Activated CD4-positive, alpha-beta T cell treated with anti-CD3 and anti-CD28 coated beads, Interleukin-2, amount 50 U/mL, for 4 hours (primary cell): ENCODE data around the gene SNX32.

ENCODE experiments used
- DNase-seq, 2 experiments: peaks; one replicate each; pipeline ENCODE4 v3.0.0-alpha.2; 2020

Gene SNX32

GRCh38 chr11:65857853-65858680 is 24.3 kb downstream of the SNX32 start, which contains the start of gene CFL1:
Gene CFL1 (minus strand): TSS chr11:65858180. CDS start chr11:65858099, 81 bp downstream.
- DNase-seq: peak; percentile 95 to 97

- no peak for DNase-seq
Observed at GRCh38 chr11:65858681-65859087, 24.9 kb downstream of the SNX32 start.

- peak; percentile 95 to 96 for DNase-seq
Observed at GRCh38 chr11:65859095-65859811, 25.5 kb downstream of the SNX32 start.

GRCh38 chr11:65859812-65860277 is 26.1 kb downstream of the SNX32 start:
- peak in 1 of 2 experiments; percentile 21 for DNase-seq

GRCh38 chr11:65860278-65861164 is 26.8 kb downstream of the SNX32 start, which contains the start of gene MUS81:
Gene MUS81 (plus strand): TSS chr11:65860433. CDS start chr11:65860754, 321 bp downstream.
- DNase-seq: peak; percentile 94 to 95

GRCh38 chr11:65861165-65861505 is 27.4 kb downstream of the SNX32 start:
- no peak for DNase-seq

DNA sequence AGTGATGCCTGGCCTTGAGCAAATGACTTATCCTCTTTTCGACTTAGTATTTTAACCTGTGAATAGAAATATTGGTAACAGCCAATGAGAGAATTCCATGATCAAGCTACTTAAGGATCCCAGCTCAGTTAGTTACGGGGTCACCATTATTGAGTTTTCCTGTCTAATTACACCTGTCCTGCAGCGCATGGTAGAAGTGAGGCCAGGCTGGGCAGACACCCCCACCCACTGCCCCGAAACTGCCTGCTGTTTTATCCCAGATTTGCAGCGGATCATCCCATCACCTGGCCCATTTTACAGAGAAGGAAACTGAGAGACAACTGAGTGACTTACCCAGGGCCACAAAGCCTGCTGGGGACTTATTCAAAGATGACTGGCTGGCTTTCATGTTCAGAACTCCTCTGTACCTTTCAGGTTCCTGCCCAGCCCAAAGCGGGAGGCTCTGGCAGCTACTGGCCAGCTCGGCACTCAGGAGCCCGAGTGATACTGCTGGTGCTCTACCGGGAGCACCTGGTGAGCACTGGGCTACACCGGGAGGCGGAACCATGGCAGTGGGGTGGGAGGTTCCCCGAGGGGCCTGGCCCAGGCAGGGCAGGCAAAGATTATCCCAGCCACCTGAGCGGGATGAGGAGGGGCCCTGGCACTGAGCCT is 27.9 kb downstream of the SNX32 start:
- DNase-seq: no peak

GRCh38 chr11:65862191-65862735 is 28.5 kb downstream of the SNX32 start:
- no peak for DNase-seq

DNA sequence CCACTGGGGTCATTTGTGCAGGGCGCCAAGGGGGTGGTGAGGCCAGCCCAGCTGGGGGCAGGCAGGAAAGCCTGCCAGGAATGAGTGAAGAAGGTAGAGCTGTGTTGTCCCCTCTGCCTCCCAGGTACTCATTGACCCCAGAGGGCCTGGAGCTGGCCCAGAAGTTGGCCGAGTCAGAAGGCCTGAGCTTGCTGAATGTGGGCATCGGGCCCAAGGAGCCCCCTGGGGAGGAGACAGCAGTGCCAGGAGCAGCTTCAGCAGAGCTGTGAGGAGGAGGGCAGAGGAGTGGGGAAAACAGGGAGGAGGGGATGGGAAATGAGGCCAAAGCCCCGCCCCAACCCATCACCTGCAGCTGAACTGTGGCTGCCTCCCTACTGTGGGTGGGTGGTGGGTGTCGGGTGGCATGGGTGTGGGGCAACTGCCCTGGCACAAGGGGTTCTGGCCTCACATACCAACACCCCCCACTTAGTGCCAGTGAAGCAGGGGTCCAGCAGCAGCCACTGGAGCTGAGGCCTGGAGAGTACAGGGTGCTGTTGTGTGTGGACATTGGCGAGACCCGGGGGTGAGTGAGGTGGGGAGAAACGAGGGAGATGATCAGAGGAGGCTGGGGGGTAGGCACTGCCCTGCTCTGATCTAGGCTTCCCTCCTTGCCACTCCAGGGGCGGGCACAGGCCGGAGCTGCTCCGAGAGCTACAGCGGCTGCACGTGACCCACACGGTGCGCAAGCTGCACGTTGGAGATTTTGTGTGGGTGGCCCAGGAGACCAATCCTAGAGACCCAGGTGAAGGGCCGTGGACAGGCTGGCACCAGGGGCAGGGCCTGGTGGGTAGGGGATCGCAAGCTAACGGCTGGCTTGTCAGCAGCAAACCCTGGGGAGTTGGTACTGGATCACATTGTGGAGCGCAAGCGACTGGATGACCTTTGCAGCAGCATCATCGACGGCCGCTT is 29.5 kb downstream of the SNX32 start:
- no peak for DNase-seq

- DNase-seq: no peak
Observed at GRCh38 chr11:65863889-65864705, 30.3 kb downstream of the SNX32 start.

- DNase-seq: no peak
Observed at GRCh38 chr11:65864706-65865471, 31.1 kb downstream of the SNX32 start.

DNA sequence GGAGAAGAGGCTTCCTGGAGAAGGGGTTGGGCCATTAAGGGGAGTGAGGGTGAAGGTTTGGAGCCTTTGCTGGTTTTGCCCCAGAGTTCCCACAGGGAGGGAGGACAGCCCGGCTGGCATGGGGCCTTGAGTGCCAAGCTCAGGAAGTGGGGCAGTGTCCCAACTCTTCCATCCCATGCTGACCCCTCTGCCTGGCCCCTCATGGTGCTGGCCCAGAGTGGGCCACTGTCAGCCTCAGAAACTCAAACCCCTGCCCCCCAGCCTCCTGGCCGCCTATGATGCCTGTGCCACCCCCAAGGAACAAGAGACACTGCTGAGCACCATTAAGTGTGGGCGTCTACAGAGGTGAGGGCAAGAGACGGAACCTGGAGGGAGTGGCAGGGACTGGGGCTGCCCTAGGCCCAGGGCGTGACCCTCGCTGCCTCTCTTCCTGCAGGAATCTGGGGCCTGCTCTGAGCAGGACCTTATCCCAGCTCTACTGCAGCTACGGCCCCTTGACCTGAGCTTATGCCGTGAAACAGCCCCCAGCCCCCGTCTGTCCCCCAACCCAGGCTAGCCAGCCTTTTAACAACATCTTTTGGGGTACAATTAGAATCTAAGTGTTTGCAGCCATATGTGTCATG is 31.9 kb downstream of the SNX32 start:
- DNase-seq: no peak

DNA sequence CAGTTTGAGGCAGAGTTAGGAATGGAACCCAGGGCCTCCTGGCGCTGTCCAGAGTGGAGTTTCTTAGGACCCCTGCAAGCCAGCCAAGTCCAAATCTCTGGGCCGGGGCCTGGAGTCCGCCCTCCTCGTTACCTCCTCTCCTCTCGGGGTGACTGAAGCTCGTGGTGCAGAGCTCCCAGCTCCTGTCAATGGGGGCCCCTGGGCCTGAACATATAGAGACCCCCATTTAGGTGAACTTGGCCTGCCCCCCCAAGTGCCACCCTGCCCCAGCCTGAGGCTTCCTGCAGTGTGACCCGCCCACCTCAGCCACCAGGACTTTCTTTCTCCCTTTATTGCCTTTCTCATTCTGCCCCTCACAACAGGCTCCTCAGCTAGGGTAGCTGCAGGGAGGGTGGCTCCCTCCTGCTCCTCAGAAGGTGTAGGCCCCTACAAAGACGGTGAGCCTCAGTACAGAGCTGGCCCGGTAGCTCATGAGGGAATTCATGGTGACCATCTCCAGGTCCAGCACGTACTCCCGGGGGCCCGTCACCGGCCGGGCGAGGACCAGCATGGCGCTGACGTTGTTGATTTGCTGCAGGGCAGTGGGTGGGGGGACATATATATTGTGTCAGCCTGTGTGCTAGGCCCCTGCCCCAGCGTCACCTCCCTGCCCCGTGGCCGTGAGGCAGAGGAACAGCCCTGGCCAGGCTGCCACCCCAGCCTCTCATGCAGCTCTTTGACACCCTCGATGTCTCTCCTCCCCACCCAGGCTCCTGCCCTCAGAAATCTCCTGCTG is 32.9 kb downstream of the SNX32 start:
- DNase-seq: no peak

DNA sequence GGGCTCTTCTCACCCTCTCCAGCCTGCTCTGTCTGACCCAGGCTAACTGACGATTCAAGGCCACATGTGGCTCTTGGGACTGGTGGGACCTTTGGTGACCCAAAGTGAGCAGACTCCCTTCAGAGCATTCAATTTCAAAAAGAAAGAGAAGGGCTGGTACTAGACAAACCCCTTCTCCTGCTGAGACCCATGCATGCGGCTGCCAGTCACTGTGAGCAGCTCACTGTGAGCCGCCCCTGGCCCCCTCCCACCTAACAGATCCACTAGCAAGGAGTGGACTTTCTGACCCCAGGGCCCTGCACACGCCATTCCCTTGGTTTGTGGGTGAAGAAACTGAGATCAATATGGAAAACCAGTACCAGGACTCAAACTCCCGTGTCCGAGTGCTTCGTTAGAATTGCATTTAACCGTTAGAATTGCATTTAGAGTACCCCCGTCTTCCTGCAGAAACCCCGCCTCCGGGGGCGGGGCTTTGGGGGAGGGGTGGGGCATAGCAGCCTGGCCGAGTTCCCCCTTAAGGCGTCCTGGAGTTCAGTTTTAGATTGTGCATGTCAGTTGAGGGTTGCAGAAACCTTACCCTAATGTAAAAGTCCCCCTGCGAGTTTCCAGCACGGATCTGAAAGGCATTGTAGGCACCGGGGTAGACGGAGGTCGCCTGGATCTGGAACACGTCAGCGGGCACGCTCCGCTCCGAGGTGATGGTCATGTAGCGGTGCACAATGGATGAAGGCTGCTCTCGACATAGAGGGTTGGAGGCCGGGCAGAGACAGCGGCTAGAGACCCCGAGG is 33.7 kb downstream of the SNX32 start:
- DNase-seq: no peak

DNA sequence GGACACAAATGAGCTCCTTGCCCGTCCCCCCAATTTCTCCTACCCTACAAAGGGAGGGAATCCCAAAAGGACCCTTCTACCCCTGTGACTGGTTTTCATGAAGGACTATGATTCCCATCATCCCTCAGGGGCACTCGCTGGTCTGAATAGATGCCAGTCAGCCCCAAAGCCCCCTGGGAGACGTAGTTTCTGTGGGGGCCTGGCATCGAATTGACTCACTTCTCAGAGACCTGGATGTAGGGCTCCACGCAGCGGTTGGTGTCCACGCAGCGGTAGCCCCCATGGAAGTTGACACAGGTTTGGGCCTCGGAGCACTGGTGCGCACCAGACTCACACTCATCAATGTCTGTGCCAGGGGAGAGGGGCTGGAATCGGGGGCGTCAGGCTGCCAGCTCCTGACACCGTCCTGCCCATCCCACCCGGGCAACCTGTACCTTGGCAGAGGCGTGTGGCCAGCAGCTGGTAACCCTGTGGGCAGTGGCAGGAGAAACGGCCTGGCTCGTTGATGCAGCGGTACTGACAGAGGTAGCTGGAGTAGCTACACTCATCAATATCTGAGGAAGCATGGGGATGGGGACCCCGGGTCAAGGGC is 34.4 kb downstream of the SNX32 start:
- no peak for DNase-seq

DNA sequence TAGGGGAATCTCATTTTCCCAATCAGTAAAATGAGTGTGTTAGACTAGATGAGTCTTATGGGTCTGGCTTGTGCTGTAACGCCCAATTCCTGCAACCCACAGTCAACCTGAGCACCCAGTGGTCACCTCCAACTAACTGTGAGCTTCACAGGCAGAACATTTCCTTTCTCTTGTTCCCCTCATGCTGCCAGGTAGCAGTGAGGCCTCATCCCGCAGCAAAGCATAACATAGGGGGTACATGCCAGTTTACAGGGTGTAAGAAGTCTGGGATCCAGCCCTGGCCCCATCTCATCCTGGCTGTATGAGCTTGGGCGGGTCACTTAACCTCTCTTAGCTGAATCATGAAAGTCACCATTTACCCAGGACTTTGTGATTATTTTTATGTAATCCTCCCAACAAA is 35.1 kb downstream of the SNX32 start:
- DNase-seq: no peak
